Activated T-helper 2 cell treated with anti-CD3 and anti-CD28 coated beads, Interferon-gamma antibody, Interleukin-2, Interleukin-4, amounts not matched to agents 10 μg/mL and 5 μg/mL and 100 μg/mL, durations not matched to agents 14 hours and 24 hours and 36 hours (primary cell): ENCODE measurements around the gene NR4A1. TPM values are rescaled to one million over a fixed set of nuclear protein-coding genes. Genes with fewer than 3 reads are reported as not detected.

Source experiments
- DNase-seq: peaks from one replicate; pipeline ENCODE4 v3.0.0; 2021; ENCODE audit warnings: low spot score
- H3K27ac Mint-ChIP-seq: one replicate; pipeline ENCODE4 v1.8.0; 2021; ENCODE audit warnings: mixed read lengths
- H3K27me3 Mint-ChIP-seq: one replicate; pipeline ENCODE4 v1.8.0; 2021; ENCODE audit warnings: low read depth, mixed read lengths
- H3K36me3 Mint-ChIP-seq: one replicate; pipeline ENCODE4 v1.8.0; 2021; ENCODE audit warnings: low read depth, mixed read lengths
- H3K4me1 Mint-ChIP-seq: one replicate; pipeline ENCODE4 v1.8.0; 2021; ENCODE audit warnings: low read depth, mixed read lengths
- H3K4me3 Mint-ChIP-seq: one replicate; pipeline ENCODE4 v1.8.0; 2021; ENCODE audit warnings: low read depth, mild to moderate bottlenecking, moderate library complexity, mixed read lengths
- H3K9me3 Mint-ChIP-seq: one replicate; pipeline ENCODE4 v1.8.0; 2021; ENCODE audit warnings: mixed read lengths
- intact Hi-C: fragments of 100-400 bp; cut with micrococcal nuclease; formaldehyde crosslinking; loops from one replicate; pipeline ENCODE4 v1.15.1; 2023
- total RNA-seq: library from RNA; stranded (reverse); gene quantifications from 2 replicates; pipeline ENCODE4 v1.2.3, GENCODE V29; 2022

Gene NR4A1
- total RNA-seq, 1 donor from 2014 or later: 134 TPM

GRCh38 chr12:52010692-52011601 is 40.3 kb upstream of the NR4A1 start:
- no peak for DNase-seq
- Mint-ChIP-seq H3K4me3 (no peak overlapping the region), H3K36me3 (no peaks in the 10 kb centered on the region), H3K27me3 (peaks cover 23% of the 10 kb centered on the region), H3K4me1 (peaks cover 8% of the 10 kb centered on the region), H3K27ac (no peak overlapping the region), H3K9me3 (no peaks in the 10 kb centered on the region)
- intact Hi-C loops: no loop called here

GRCh38 chr12:52011602-52012214 is 39.5 kb upstream of the NR4A1 start:
- Mint-ChIP-seq H3K36me3 (no peaks in the 10 kb centered on the region), H3K27me3 (peaks cover 17% of the 10 kb centered on the region), H3K9me3 (no peaks in the 10 kb centered on the region), H3K4me3 (no peak overlapping the region), H3K4me1 (peaks cover 2% of the 10 kb centered on the region), H3K27ac (no peak overlapping the region)
- intact Hi-C loops: no loop called here
- DNase-seq: no peak

- Mint-ChIP-seq H3K27me3 (peaks cover 6% of the 10 kb centered on the region), H3K4me3 (no peak overlapping the region), H3K4me1 (no peaks in the 10 kb centered on the region), H3K36me3 (no peaks in the 10 kb centered on the region), H3K9me3 (no peaks in the 10 kb centered on the region), H3K27ac (no peak overlapping the region)
- intact Hi-C loops: no loop called here
- no peak for DNase-seq
These were observed 37.5 kb upstream of the NR4A1 start for GRCh38 chr12:52013626-52014310.

- H3K4me1 Mint-ChIP-seq: no peaks in the 10 kb centered on the region
- DNase-seq: no peak
- intact Hi-C loops: no loop called here
- no peaks in the 10 kb centered on the region for H3K9me3 Mint-ChIP-seq
- no peaks in the 10 kb centered on the region for H3K36me3 Mint-ChIP-seq
- H3K4me3 Mint-ChIP-seq: no peak overlapping the region
- peaks cover 2% of the 10 kb centered on the region for H3K27me3 Mint-ChIP-seq
- H3K27ac Mint-ChIP-seq: no peak overlapping the region
These were observed 36.4 kb upstream of the NR4A1 start for GRCh38 chr12:52014567-52015530.

GRCh38 chr12:52015532-52016041 is 35.7 kb upstream of the NR4A1 start:
- peaks cover 2% of the 10 kb centered on the region for H3K27me3 Mint-ChIP-seq
- peaks cover 7% of the 10 kb centered on the region for H3K4me1 Mint-ChIP-seq
- no peak overlapping the region for H3K27ac Mint-ChIP-seq
- H3K36me3 Mint-ChIP-seq: no peaks in the 10 kb centered on the region
- intact Hi-C loops: no loop called here
- no peak overlapping the region for H3K4me3 Mint-ChIP-seq
- no peak for DNase-seq
- no peaks in the 10 kb centered on the region for H3K9me3 Mint-ChIP-seq

DNA sequence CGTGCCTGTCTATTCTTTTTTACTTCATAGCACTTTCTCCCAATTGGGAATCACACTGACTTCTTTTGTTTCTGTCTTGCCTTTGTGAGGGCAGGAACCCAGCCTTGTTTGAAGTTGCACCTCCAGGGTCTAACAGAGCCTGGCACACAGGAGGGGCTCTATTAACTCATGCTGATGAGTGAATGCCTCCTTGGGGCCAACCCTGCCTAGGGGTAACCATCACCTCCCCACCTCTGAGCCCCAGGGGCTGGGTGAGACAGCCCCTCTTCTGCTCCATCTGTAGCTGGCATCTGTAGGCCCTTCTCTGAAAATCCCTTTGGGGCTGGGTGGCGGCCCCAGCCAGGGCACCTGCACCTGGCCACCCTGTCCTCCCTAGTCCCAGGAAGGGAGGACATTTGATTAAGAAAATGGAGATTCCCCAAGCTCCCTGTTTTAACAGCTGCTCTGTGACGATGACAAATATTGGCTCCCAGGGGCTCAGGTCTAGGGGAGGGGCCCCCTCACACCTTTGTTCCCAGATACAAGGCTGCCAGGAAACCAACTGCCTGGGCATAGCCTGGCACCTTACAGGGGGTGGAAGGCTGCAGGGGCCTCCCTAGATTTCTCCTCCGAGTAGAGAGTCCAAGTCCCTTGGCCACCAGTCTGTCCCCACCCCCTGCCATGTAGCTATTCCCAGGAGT is 32.7 kb upstream of the NR4A1 start:
- peaks cover 5% of the 10 kb centered on the region for H3K27me3 Mint-ChIP-seq
- H3K27ac Mint-ChIP-seq: no peak overlapping the region
- H3K36me3 Mint-ChIP-seq: no peaks in the 10 kb centered on the region
- DNase-seq: no peak
- no peak overlapping the region for H3K4me3 Mint-ChIP-seq
- peaks cover 16% of the 10 kb centered on the region for H3K4me1 Mint-ChIP-seq
- H3K9me3 Mint-ChIP-seq: no peaks in the 10 kb centered on the region
- intact Hi-C loops: no loop called here

- no peak for DNase-seq
- intact Hi-C loops: no loop called here
- Mint-ChIP-seq H3K9me3 (no peaks in the 10 kb centered on the region), H3K27ac (no peak overlapping the region), H3K36me3 (no peaks in the 10 kb centered on the region), H3K27me3 (peaks cover 5% of the 10 kb centered on the region), H3K4me1 (peaks cover 20% of the 10 kb centered on the region), H3K4me3 (no peak overlapping the region)
These were observed 32.0 kb upstream of the NR4A1 start for GRCh38 chr12:52019113-52019770.

DNA sequence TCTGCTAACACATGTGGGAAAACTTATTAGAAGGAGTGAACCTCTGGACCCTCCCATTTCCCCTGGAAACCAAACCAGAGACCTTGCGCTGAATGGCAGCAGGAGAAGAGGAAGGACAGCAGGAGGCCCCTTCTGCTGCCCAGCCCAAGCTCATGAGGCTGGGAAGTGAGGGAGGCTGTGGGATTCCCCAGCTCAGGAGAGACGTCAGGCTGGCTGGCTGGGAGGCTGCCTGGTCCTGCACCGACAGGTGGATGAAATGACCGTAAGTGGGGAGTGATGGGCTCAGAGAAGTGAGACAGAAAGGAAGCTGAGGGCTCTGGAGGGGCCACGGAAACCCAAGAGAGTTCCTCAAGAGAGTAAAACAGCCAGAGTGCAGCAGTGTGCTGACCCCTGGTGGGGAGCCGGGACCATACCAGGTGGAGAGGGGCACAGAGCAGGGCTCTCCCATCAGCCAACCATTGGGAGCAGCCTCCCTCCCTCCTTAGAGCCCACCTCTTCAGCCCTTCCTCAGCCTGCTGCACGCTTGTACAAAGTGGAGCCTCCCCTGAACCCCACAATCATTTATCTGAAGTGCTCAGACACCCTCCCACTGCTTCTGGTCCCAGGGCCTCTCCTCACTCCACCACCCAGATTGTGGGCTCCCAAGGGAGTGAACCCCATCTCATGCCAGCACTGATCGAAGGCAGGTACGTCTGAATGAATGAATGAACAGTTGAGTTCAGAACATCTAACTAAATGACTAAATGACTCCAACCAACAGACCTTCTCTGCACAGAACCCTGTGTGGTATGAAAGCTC is 30.5 kb upstream of the NR4A1 start:
- Mint-ChIP-seq H3K27ac (no peak overlapping the region), H3K4me1 (peaks cover 32% of the 10 kb centered on the region), H3K36me3 (no peaks in the 10 kb centered on the region), H3K9me3 (no peaks in the 10 kb centered on the region), H3K27me3 (peaks cover 5% of the 10 kb centered on the region), H3K4me3 (no peak overlapping the region)
- DNase-seq: peak; percentile 37
- intact Hi-C loops: loop anchor here (5.0 kb wide), 1 partner anchor 48 kb away; no protein-coding TSS in a partner anchor

GRCh38 chr12:52022841-52023181 is 28.4 kb upstream of the NR4A1 start:
- H3K27ac Mint-ChIP-seq: no peak overlapping the region
- no peaks in the 10 kb centered on the region for H3K36me3 Mint-ChIP-seq
- intact Hi-C loops: loop anchor here (1.0 to 5.0 kb wide), 3 partner anchors 16 to 51 kb away; no protein-coding TSS in a partner anchor
- H3K4me3 Mint-ChIP-seq: peak overlapping the region; percentile 87
- H3K27me3 Mint-ChIP-seq: peaks cover 3% of the 10 kb centered on the region
- DNase-seq: no peak
- no peaks in the 10 kb centered on the region for H3K9me3 Mint-ChIP-seq
- peaks cover 39% of the 10 kb centered on the region for H3K4me1 Mint-ChIP-seq

DNA sequence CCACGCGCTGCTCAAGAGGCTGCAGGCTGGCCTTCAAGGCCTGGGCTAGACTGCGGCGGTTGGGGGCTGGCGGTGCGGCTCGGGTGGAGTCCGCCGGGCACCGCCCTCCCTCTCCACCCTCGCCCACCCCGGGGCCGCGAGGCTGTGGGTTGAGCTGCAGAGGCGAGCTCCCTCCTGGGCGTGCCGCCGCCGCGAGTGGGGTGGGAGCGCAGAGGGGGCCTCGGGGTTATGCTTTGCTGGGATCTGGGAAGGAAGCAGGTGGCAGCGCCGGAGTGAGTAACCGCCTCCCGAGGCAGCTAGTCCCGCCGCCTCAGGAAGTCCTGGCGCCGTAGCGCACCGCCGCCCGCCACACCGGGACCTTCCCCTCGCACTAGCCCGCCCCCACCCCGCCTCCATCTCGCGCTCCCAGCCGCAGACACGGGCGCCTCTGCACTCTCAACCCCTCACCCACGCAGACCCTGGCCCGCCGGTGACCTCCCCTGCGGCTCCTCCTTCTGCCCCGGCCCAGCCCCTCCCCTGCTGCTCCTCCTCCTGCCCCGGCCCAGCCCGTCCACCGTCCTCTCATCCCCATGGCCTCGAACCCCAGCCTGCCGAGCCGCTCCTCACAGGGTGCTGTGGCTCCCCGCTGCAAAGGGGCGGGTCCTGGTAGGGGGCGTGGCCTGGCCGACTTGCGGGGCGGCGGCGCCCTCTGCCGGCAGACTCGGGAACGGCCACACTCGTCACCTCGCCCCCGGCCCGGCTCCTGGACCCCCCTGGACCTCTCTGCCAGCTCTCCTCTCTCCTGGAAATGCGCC is 27.9 kb upstream of the NR4A1 start:
- Mint-ChIP-seq H3K9me3 (no peaks in the 10 kb centered on the region), H3K27ac (peak overlapping the region; percentile 98), H3K27me3 (peaks cover 3% of the 10 kb centered on the region), H3K4me1 (peaks cover 39% of the 10 kb centered on the region), H3K36me3 (no peaks in the 10 kb centered on the region), H3K4me3 (peak overlapping the region; percentile 87)
- intact Hi-C loops: loop anchor here (1.0 to 5.0 kb wide), 3 partner anchors 16 to 51 kb away; no protein-coding TSS in a partner anchor
- DNase-seq: peak; percentile 88
